ENCODE data around the gene ABTB1.

ABTB1 gene

DNA sequence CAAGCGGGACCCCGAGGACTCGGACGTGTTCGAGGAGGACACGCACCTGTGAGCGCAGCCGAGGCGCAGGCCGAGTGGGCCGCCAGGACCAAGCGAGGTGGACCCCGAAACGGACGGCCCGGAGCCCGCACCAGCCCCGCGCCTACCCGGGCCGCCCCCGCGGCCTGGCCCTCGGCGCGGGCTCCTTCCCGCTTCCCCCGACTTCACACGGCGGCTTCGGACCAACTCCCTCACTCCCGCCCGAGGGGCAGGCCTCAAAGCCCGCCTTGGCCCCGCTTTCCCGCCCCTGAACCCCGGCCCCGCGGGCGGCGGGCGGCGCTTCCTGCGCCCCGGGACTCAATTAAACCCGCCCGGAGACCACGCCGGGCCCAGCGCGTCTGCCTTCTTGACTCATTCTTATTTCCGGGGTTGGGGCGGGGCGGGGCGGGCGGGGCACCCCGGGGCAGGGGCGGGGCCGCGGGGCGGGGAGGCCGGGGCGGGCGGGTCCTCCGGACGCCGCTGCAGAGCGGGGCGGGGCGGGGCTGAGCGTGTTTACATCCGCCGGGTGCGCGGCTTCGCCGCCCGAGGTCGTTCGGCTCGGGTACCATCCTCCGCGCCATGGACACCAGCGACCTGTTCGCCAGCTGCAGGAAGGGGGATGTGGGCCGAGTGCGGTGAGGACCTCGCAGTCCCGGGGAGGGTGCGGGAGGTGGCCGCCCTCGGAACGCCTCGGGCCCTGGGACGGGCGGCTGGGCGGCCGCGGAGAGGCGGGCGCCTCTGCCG is at the start of gene ABTB1:
Gene ABTB1, plus strand, starts transcription at position 524 of the 762 bp plus-strand sequence. Its CDS starts 74 bp downstream, at position 598.
- DNase-seq (ENCODE audit: low spot score), result peak; percentile 77

DNA sequence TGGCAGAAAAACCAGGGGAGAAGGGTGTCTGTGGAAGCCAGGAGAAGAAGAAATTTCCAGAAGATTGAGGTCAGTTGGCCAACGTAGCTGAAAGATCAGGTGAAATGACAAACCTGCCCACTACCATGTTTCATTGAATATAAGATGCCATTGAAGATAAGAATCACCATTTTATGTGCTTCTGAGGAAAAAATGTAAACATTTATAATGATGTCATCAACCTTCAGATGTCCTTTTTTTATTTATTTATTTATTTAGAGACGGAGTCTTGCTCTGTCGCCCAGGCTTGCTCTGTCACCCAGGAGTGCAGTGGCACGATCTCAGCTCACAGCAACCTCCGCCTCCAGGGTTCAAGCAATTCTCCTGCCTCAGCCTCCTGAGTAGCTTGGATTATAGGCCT is 48.7 kb upstream of the ABTB1 start:
- no peak for DNase-seq (ENCODE audit: low spot score)

DNA sequence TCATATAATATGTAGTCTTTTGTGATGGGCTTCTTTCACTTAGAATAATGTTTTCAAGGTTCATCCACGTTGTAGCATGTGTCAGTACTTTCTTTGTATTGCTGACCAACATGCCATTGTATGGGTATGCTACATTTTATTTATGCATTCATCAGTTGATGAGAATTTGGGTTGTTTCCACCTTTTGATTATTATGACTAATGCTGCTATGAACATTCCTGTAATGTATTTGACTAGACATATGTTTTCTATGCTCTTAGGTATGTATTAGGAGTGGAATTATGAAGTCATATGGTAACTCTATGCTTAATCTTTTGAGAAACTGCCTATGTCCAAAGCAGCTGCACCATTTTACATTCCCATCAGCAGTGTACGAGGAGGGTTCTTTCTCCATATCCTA is 46.9 kb upstream of the ABTB1 start:
- DNase-seq (ENCODE audit: low spot score), result no peak

DNA sequence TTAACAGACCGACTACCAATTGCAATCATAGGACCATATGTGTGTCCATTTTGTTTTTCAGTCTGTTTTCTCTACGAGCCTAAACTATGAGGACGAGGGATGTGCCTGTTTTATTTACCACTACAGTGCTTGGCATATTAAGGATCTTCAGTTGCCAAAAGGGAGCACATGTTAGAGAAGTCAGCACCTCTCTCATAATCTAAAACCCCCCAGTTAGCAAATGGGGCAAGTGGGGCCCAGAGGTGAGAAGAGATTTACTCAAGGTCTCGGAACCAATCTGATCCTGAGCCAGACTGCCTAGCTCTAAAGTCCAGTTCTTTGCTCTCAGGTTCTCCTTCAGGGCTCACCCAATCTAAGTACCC is 44.3 kb upstream of the ABTB1 start:
- no peak for DNase-seq (ENCODE audit: low spot score)

DNA sequence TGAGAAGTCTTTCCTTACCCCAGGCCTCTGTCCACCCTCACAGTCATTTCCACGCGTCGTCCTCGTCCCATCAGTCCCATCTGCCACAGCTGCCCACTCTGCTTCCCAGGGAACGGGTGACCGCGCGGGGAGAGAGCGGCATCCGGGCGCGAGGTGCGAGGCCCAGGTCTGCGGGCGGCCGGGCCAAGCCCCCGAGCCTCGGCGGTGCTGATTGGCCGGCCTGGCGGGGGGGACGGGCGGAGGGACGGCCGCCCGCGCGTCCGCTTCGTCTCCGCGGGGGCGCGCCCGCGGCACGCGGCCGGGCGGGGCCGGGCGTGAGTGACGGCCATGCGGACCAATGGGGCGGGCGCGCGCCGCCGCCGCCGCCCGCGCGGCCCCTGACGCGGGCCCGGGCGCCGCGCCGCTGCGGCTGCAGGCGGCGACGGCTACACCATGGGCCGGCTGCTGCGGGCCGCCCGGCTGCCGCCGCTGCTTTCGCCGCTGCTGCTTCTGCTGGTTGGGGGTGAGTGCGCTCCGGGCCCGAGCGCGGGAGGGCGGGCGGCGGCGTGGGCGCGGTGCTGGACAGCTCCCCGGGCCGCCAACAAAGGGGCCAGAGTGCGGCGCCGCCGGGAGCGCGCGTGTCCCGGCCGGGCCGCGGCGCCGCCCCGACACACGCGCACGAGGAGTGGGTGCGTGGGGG is 43.8 kb upstream of the ABTB1 start, which contains the start of gene PODXL2:
Gene PODXL2, plus strand, starts transcription at position 398 of the 679 bp plus-strand sequence. Its CDS starts 35 bp downstream, at position 433.
- DNase-seq (ENCODE audit: low spot score), result peak; percentile 50

DNA sequence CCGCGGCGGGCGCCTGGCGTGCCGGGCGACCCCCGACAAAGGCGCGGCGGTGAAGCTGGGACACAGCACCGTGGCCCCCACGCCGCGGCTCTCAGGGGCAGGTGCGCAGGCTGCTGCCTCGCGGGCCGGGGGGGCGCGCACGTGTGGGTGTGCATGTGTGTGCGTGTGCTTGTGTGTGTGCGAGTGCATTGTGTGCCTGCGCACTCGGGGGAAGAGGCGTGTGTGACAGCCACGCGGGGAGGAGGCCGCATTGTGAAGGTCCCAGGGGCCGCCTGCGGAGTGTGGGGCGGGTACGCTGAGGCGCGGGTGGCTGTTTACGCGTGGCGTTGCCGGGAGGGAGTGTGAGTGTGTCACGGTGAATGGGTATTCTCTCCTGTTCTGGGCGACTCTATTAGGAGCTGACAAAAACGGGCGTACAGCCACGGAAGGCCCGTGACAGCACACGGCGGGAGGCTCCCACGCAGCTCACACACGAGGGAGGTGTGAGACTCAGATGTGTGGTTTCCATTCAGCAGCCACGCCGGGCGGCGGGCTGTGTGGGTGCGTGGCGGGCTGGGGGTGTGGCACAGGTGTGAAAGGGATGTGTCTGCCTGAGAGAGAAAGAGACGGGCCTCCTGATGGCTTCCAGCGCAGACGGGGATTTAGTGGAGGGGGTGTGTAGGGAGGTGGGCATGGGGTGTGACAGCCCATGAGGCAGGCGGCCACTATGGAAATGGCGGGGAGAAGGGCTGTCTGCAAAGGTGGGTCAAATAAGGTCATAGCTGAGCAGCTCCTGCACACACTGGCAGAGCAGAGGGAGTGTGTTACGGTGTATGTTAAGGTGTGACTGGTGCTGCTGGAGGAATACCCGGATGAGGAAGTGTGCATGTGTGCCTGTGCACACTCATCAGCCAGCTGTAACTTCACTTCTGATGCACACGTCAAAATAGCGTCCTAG is 43.0 kb upstream of the ABTB1 start:
- DNase-seq (ENCODE audit: low spot score), result peak; percentile 16

DNA sequence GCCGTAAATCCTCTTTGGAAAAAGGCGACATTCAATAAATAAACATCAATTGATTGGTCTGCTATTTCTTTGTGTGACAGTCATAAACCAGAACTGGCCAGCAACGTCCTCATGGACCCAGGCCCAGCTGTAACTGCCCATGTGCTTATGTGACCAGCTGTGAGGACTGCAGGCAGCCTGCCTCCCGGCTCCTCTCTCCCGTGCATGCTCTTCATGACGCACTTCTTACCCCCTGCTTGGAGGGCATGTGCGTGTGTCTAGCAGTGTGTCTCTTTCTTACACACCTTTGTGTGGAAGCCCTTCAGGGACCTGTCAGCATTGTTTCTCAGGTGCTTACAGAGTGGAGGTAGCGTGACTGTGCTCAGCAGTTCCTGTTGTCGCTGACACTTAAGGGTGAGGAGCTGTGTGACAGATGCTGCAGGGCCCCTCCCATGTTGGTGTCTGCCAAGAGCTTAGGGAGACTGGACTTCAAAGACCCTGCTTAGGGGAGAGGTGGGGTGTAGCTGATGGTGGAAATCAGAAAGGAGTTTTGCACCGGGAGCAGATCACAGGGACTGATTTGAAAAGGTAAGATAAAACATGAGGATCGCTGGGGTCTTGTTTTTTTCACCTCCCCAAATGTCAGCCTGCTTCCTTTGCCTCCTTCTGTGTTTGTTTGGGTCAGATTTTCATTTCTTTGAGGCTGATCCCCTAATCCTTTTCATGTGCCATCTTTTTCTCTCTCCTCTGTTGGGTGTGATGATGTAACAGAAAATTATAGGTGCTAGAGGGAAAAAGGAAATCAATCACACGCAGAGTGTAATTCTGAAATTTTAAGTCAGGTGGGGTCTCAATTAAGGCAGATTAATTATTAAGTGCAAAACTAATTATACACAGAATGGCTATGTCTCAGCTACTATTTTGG is 41.7 kb upstream of the ABTB1 start:
- DNase-seq (ENCODE audit: low spot score), result no peak

DNA sequence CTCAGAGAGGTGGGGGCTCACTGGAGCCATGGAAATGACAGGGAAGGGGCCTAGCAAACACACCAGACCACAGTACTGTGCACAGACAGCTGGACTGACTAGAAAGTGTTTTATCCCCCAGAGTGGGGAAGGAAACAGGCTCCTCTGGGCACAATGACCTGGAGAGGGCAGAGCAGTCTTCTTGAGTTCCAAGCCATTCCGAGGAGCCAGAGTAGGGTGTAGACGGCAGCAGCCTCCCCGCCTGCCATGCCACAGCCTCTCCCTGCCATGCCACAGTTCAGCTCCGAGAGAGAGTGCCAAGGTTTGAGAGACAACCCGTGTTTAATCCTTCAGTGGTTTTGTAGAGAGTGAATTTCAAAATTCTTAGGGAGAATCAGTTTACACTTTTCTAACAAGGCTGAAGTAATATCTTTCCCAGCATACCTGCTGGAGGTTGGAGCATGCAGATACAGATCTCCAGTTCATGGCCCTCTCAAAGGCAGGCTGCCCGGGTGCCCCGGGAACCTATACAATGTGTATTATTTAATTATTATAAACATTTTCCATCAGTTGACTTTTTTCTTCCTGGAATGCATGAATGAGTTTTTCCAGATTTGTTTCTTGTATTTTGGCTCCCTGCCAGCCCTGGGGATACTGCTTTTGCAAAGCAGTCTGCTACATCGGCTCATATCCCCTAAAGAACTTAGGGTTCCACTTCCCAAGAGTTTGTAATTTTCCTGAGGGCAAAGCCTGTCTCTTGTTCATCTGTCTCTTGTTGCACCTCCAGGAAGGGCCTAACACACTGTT is 40.5 kb upstream of the ABTB1 start:
- no peak for DNase-seq (ENCODE audit: low spot score)

DNA sequence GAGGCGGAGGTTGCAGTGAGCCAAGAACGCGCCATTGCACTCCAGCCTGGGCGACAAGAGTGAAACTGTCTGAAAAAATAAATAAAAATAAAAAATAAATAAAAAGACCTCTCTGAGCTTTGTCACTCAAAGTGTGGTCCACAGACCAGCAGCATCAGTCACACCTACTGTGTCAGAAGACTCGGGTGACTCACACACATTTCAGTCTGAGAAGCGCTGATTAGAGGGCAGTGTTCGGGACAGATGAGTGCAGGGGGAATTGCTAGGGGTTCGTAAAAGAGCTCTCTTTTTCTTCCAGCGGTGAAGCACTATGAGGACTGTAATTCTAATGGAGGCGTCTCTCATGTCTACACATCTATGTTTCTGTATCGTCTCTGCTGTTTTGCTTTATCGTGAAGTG is 38.1 kb upstream of the ABTB1 start:
- no peak for DNase-seq (ENCODE audit: low spot score)

DNA sequence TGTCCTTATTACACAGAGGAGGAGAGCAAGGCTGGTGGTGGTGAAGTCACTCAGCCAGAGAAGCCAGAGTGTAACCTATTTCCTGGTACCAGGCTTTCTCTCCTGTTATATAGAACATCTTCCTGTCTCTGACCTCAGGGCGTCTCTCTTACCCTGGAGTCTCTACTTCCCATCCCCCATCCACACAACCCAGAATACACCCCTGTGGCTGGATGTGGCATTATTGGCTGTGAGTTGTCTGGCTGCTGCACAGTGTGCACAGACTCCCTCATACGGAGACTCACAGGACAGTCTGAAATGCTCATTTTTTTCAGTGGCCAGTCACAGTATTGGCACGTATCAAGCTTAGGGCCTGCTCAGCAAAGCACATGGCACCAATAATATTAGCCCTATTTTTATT is 35.2 kb upstream of the ABTB1 start:
- no peak for DNase-seq (ENCODE audit: low spot score)

DNA sequence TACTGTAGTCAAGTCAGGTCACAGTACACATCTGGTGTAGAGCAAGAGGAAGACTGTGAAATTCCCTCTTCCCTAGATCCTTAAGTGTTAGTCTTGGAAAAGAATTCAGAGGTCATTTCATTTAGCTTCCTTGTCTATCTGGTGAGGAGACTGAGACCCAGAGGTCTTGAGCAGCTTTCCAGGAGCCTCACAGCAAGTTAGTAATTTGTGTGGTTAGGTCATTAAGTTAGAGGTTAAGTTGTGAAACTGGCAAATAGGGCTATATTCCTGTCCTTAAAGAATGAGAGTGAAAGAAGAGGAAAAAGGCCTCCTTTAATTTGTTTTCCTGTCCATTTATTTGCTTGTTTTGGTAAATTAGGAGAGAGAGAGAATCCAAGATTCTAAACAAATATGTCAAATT is 34.8 kb upstream of the ABTB1 start:
- no peak for DNase-seq (ENCODE audit: low spot score)

DNA sequence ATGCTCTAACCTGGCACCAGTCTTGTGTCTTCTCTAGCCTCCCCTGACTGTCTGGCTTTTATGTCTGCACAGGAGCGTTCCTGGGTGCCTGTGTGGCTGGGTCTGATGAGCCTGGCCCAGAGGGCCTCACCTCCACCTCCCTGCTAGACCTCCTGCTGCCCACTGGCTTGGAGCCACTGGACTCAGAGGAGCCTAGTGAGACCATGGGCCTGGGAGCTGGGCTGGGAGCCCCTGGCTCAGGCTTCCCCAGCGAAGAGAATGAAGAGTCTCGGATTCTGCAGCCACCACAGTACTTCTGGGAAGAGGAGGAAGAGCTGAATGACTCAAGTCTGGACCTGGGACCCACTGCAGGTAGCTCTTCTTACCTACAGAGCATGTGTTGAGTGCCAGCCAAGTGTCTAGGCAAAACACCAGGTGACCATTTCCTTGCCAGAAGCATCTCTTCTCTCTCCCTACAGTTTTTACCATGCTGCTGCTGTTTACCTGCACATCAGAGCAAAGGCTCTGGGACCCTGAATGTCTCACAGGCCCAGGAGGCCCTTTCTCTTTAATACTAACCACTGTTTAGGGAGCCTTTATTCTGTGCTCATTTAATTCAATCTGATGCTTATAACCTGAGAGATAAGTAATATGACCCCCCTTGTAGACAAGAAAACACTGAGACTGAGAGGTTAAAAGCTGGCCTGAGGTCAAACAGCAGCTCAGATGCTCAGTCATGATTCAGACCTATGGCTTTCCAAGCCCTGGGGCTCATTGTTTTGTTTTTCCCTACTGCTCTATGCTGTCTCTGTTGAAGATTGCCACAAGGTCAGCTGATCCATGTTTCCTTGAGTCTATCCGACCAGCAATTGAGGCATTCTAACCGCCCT is 33.3 kb upstream of the ABTB1 start:
- no peak for DNase-seq (ENCODE audit: low spot score)

DNA sequence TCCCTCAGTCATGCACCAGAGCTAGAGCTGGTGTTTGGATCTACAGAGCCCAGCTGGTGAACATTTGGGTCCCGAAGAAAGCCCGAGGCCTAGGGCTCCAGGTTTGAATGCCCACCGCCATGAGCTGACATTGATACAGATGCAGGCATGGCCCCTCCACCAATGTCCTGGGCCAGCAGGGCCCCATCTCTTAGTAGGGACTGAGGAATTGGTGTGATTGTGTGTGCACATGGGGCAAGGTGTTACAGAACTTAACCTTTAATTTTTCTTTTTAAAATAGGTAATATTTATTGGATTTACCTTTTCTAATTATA is 32.8 kb upstream of the ABTB1 start:
- no peak for DNase-seq (ENCODE audit: low spot score)

DNA sequence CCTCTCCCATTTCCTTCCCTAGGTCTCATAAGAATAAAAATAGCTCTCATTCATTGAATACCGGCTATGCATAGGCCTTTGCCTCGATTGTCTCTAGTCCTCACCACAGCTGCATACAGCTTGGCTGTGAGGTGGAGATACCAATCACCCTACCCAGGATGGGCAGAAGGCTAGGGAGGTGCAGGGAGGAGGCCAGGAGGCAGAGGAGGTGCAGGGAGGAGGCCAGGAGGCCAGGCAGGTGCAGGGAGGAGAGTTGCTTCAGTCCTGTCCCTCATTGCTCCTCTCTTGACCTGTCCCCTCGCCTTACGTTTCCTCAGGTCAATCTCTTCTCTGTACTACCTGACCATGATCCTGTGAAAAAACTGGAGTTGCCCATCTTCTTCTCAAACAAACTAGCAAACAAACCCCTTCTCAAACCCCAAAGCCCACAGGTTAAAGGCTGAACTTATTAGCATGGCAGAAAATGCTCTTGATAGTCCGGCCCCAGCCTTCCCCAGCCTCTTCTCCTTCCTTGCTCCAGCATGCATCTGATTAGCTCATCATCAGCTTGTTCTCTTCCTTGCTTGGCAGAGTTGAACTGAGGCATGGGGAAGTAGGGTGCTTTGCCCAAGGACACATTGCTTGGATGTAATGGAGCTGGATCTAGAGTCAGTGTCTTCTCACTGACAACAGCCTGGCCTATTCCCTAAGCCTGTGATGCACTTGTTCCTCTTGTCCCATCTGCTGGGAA is 27.9 kb upstream of the ABTB1 start:
- no peak for DNase-seq (ENCODE audit: low spot score)

DNA sequence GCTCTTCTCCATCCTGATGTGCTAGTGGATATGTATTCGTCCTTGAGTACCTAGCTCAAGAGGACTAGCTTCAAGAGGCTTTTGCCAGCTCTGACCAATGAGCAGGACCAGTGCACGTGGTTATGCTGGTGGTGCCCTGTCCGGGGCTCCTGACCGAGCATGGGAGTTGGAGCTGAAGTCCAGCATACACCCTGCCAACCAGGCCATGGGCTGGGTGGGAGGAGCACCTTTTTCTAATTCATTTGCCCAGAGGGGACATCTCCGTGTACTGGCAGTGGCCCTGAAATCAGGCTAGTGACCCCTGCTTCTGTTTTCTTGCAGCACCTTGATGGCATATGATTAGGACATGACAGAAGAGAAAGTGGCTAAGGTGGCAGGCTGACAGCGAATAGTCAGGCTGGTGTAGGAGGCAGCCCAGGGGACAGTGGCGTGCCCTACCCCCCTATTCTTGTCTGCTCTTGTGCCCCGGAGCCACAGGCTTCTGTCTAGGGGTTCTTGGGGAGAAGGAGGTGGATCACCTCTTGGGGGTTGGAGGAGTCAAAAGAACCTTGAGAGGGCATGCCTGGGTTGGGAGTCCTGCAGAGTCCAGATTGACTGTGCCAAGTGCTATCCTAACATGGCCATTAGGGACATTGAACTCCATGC is 27.3 kb upstream of the ABTB1 start:
- DNase-seq (ENCODE audit: low spot score), result no peak

DNA sequence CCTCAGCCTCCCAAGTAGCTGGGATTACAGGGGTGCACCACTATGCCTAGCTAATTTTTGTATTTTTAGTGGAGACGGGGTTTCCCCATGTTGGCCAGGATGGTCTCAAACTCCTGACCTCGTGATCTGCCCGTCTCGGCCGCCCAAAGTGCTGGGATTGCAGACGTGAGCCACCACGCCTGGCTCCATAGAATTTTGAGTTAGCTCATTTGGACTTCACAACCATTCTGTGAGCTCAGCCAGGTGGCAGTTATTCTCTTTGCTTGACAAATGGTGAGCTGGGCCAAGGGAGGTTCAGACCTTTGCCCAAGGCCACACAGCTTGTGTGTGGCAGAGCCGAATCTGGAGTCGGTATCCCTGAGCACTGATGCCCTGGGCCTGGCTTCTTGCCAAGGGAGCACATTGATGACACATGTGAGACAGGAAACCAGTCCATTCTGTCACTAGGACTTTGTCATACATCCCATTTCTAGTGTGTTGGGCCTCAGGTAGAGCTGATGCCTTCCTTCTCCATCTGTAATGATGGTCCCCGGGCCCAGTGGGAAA is 26.2 kb upstream of the ABTB1 start:
- DNase-seq (ENCODE audit: low spot score), result no peak

DNA sequence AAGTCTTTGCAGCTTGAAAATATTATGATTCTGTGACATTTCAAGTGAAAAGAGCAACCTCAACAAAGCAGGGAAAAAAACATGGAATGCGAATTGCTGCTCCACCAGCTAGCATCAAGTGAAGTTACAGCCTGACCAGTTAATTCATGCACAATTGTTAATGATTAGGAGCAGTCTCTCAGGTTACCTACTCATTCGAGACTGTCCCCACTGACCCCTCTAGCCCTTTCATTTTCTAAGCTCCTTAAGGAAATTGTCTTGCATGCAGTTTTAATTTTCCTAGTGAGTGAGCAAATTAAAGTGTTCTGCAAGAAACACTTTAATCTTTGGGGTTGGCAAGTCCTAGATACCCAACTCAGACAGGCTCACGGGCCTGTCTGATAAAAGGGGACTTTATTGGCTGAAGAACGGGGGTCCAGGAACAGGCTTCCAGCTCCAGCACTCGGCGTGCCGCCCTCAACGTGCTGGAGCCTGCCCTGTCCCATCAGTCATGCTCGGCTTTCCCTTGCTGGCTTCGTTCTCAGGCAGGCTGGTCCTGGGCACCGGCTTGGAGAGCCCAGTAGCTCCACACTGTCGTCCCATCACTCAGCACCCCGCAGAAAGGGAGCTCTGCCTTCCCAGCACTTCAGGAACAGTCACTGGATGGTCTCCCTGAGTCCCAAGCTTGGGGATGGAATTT is 25.4 kb upstream of the ABTB1 start:
- no peak for DNase-seq (ENCODE audit: low spot score)

DNA sequence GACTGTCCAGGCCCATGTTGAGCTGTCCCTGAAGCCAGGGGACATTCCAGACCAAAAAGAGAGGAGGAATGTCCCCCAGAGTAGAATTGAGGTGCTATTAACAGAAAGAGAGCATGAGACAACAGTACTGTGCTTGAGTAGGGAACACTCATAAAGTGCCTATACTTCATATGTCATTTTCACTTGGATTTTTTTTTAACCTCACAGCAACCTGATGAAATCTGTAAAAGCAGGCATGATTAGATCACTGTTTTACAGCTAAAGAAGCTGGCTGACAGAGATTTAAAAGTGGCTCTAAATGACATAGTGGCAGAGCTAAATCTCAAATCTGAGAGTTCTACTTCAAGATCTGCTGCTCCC is 24.9 kb upstream of the ABTB1 start:
- no peak for DNase-seq (ENCODE audit: low spot score)
